Vagina (tissue), 2 donors: ENCODE measurements around the gene ENTPD1.

ENCODE experiments used
- POLR2A ChIP-seq, 2 donors: fragments of 450-650 bp; IDR thresholded peaks; one replicate each; pipeline ENCODE4 v1.6.1; 2017; ENCODE audit warnings: antibody characterized with exemption in 2 of 2, mild to moderate bottlenecking in 2 of 2, moderate library complexity in 2 of 2
- POLR2AphosphoS5 ChIP-seq, 2 donors: sonication (generic); formaldehyde crosslinking; IDR thresholded peaks; one replicate each; pipeline ENCODE4 v1.9.0; 2017; ENCODE audit warnings: antibody characterized with exemption in 2 of 2, mild to moderate bottlenecking in 2 of 2, low read depth in 1 of 2; ENCODE audit not compliant: insufficient read depth in 1 of 2
- TF ChIP-seq, protein P1 (sequence below), 3 experiments: fragments of 450-650 bp in 2 of 3; fragments of 200-600 bp in 1 of 3; sonication (generic) in 1 of 3; IDR thresholded peaks; one replicate each; pipeline ENCODE4 v1.5.1; 2017 to 2019; ENCODE audit warnings: antibody characterized with exemption in 3 of 3, mild to moderate bottlenecking in 2 of 3, moderate library complexity in 2 of 3

DNA sequence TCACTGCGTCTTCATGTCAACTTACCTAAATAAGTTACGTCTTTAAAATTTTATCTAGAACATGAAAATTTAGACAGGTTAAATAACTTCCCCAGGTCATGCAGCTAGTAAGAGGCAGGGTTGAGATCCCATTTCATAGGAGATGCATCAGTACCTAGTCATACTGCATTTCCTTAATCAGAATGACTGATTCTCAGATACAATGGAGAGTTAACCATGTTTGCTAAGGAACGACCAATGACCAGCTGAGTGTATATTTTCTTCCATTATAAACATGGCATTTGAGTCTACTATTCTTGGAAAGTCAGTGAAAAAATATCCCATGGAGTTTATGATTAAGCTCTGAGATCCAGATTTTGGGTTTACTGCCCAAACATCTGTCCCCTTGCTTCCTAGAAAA, 39.6 kb downstream of the ENTPD1 start:
- TF ChIP-seq, protein P1, sequence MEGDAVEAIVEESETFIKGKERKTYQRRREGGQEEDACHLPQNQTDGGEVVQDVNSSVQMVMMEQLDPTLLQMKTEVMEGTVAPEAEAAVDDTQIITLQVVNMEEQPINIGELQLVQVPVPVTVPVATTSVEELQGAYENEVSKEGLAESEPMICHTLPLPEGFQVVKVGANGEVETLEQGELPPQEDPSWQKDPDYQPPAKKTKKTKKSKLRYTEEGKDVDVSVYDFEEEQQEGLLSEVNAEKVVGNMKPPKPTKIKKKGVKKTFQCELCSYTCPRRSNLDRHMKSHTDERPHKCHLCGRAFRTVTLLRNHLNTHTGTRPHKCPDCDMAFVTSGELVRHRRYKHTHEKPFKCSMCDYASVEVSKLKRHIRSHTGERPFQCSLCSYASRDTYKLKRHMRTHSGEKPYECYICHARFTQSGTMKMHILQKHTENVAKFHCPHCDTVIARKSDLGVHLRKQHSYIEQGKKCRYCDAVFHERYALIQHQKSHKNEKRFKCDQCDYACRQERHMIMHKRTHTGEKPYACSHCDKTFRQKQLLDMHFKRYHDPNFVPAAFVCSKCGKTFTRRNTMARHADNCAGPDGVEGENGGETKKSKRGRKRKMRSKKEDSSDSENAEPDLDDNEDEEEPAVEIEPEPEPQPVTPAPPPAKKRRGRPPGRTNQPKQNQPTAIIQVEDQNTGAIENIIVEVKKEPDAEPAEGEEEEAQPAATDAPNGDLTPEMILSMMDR (IDR thresholded peaks at IDR 0.05) = no peak
- TF ChIP-seq POLR2A (IDR thresholded peaks at IDR 0.05) (no peak), POLR2AphosphoS5 (IDR thresholded peaks at IDR 0.05; ENCODE audit: insufficient read depth in 1 of 2, low read depth in 1 of 2) (no peak)
